22Rv1 (cell line): ENCODE results near the gene WRAP73.

Experiments used
- CTCF ChIP-seq: fragments of 450-650 bp; IDR thresholded peaks from 2 replicates; pipeline ENCODE4 v1.5.1; 2017; ENCODE audit warnings: mild to moderate bottlenecking
- ZFX ChIP-seq: fragments of 450-650 bp; IDR thresholded peaks from 2 replicates; pipeline ENCODE4 v1.6.1; 2017; ENCODE audit warnings: antibody characterized with exemption, borderline replicate concordance

DNA sequence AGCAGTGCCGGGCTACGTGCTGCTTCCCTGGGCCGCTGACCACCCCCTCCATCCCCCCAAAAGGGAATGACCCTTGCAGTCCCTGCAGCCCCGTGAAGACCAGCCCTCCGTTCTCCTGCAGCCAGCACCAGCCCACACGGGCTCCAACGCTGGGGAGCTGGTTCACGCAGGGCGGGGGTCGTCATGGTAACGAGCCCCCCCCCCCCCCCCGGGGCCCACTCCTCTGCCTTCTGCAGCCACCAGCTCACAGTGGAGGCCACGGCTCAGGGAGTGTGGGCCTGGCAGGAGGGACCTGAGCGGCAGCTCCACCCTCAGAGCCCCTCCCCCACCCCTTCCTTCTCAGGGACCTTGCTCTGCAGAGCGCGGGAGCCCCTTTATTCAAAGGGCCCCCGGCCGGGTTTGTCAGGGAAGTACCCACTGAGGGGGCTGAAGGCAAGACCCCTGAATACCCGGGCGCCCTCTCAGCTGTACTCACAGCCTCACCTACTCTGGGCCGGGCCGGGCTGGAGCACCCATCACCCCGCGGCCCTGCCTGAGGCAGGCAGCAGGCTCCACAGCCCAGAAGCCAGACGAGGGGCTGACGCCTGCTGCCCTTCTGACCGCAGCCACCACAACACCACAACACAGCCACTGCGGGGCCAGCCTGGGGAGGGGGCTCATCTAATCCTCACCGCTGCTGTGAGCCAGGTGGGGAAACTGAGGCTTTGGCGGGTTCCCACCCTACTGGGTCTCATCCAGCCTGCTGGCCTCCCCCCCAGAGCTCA, 51.2 kb downstream of the WRAP73 start:
- no peak for TF ChIP-seq CTCF
- no peak for TF ChIP-seq ZFX
